Right lobe of liver (tissue), 6 donors: ENCODE results near the gene C22orf31. TPM values are rescaled to one million over a fixed set of nuclear protein-coding genes. Genes with fewer than 3 reads are reported as not detected.
"Not testable (repeated sequence)": the region's sequence is repeated elsewhere in the genome, so short reads cannot be mapped to it uniquely, and the experiment has no call there.

ENCODE experiments used
- ATAC-seq, 4 donors: fragments of 200-7000 bp; cut with Tn5 transposase; one replicate each; pipeline ENCODE4 v1.9.1; 2020; ENCODE audit warnings: mild to moderate bottlenecking in 4 of 4, moderate library complexity in 4 of 4
- DNase-seq, 3 donors: peaks; one replicate each; pipeline ENCODE4 v3.0.0-alpha.2; 2020
- H3K27ac ChIP-seq, 3 donors: fragments of 200-600 bp; one replicate each; pipeline ENCODE4 v1.8.0; 2022
- H3K27me3 ChIP-seq, 2 donors: fragments of 200-600 bp; one replicate each; pipeline ENCODE4 v1.8.0; 2022
- H3K36me3 ChIP-seq, 4 donors: fragments of 200-600 bp; sonication (generic) in 1 of 4; one replicate each; pipeline versions ENCODE4 v1.5.1 to v1.8.0; 2017 to 2022; ENCODE audit warnings: control low read depth in 1 of 4
- H3K4me1 ChIP-seq, 4 donors: fragments of 200-600 bp; sonication (generic) in 1 of 4; one replicate each; pipeline versions ENCODE4 v1.5.1 to v1.8.0; 2017 to 2022; ENCODE audit warnings: control low read depth in 1 of 4
- H3K4me3 ChIP-seq, 3 donors: fragments of 200-600 bp; one replicate each; pipeline ENCODE4 v1.8.0; 2022
- H3K9me3 ChIP-seq, 4 donors: fragments of 200-600 bp; sonication (generic) in 1 of 4; one replicate each; pipeline versions ENCODE4 v1.5.1 to v1.8.0; 2017 to 2022; ENCODE audit warnings: control low read depth in 1 of 4
- POLR2A ChIP-seq: fragments of 450-650 bp; IDR thresholded peaks from one replicate; pipeline ENCODE4 v1.6.1; 2017; ENCODE audit warnings: antibody characterized with exemption, mild to moderate bottlenecking
- WGBS: methylation state at CpG from one replicate; pipeline ENCODE4 v1.1.6; 2018; ENCODE audit warnings: low coverage, low lambda C conversion rate; ENCODE audit not compliant: insufficient coverage; ENCODE audit errors: missing lambda C conversion rate; 5-methylcytosine and 5-hydroxymethylcytosine counted together
- intact Hi-C, 2 donors: fragments of 100-400 bp; cut with DNase I; formaldehyde crosslinking; loops; one replicate each; pipeline versions ENCODE4 v1.11.2 to v1.14.1; 2022
- total RNA-seq, 6 experiments: library from RNA; depleted of rRNA in 2 of 6; stranded (reverse); fragments of >200 nt in 2 of 6; fragmentation: NEBNext Ultra II Directional in 3 of 6; extraction: Animal tissue kit (Norgen Biotek cat#: 25700) in 3 of 6; gene quantifications; one replicate each; pipeline versions ENCODE4 v1.1.0 to v1.2.4, GENCODE V29; 2016 to 2023
- TF ChIP-seq, protein P1 (sequence below), 4 donors: fragments of 200-600 bp in 3 of 4; fragments of 450-650 bp in 1 of 4; IDR thresholded peaks; one replicate each; pipeline versions ENCODE4 v1.5.1 to v1.8.0; 2016 to 2022; ENCODE audit warnings: antibody characterized with exemption in 4 of 4, mild to moderate bottlenecking in 2 of 4
- donor health status: DM: no; HTN: yes; CAD: no.
- donor health status: DM: no; HTN: no; CAD: no.
- donor health status: DM: no; HTN: no; CAD: no.
- donor health status: DM: no; HTN: yes; CAD: no.
- donor health status: DM: no; HTN: yes; CAD: no.

C22orf31 gene
- total RNA-seq, 6 experiments from 2014 or later: not detected

GRCh38 chr22:29083933-29084591 is 22.4 kb upstream of the C22orf31 start:
- H3K27ac ChIP-seq: no peak overlapping the region
- TF ChIP-seq POLR2A: no peak
- TF ChIP-seq, protein P1, sequence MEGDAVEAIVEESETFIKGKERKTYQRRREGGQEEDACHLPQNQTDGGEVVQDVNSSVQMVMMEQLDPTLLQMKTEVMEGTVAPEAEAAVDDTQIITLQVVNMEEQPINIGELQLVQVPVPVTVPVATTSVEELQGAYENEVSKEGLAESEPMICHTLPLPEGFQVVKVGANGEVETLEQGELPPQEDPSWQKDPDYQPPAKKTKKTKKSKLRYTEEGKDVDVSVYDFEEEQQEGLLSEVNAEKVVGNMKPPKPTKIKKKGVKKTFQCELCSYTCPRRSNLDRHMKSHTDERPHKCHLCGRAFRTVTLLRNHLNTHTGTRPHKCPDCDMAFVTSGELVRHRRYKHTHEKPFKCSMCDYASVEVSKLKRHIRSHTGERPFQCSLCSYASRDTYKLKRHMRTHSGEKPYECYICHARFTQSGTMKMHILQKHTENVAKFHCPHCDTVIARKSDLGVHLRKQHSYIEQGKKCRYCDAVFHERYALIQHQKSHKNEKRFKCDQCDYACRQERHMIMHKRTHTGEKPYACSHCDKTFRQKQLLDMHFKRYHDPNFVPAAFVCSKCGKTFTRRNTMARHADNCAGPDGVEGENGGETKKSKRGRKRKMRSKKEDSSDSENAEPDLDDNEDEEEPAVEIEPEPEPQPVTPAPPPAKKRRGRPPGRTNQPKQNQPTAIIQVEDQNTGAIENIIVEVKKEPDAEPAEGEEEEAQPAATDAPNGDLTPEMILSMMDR (IDR thresholded peaks at IDR 0.05): no peak
- WGBS: 46% methylated on average over 5 of the region's 5 CpGs

GRCh38 chr22:29083576-29083932 is 21.9 kb upstream of the C22orf31 start:
- 72% methylated on average over 5 of the region's 7 CpGs for WGBS
- H3K27me3 ChIP-seq, DNase-seq, H3K27ac ChIP-seq, ATAC-seq, H3K4me3 ChIP-seq, H3K36me3 ChIP-seq, intact Hi-C loops, H3K9me3 ChIP-seq: not testable (repeated sequence)
- H3K4me1 ChIP-seq: peaks cover 0 to 17% (median 5%) of the 10 kb centered on the region in 4 donors

More at GRCh38 chr22:29083933-29084591, 22.4 kb upstream of the C22orf31 start:
- no peak for ATAC-seq
- no peak for DNase-seq
- Histone ChIP-seq H3K4me3 (no peak overlapping the region), H3K27me3 (no peaks in the 10 kb centered on the region), H3K36me3 (no peaks in the 10 kb centered on the region), H3K4me1 (peaks cover 0 to 17% (median 5%) of the 10 kb centered on the region in 4 donors), H3K9me3 (no peaks in the 10 kb centered on the region)
- intact Hi-C loops: no loop called here

DNA sequence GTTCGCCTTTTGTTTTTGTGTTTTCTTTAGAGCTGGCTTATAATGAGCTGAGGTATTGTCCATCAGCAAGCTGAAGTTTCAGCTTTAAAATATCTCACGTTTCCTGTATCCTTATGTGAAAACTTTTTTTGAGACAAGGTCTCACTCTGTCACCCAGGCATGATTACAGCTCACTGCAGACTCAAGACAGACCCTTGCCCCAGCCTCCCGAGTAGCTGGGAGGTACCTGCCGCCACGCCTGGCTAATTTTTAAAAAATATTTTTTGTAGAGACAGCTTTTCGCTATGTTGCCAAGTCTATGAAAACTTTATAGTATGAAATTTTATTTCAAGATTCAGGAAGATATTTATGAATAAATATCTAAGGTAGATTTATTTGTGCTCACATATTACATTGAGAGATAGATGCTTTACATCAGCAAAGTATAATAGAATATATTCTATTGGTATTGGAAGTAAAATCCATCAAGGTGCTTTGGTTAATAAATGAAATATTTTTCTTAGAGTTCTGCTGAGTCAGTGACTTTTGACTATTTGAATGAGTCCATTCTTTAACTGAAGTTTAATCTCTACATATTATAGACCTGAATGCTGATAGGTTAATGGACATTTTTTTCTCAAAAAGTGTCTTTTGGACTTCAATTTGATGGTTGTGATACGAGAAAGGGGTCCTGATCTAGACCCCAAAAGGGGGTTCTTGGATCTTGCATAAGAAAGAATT is 21.4 kb upstream of the C22orf31 start:
- 92% methylated on average over 6 of the region's 7 CpGs for WGBS

GRCh38 chr22:29081517-29082236 is 20.0 kb upstream of the C22orf31 start:
- TF ChIP-seq POLR2A: no peak
- TF ChIP-seq, protein P1 (IDR thresholded peaks at IDR 0.05): no peak
- Histone ChIP-seq H3K9me3 (no peaks in the 10 kb centered on the region), H3K27me3 (no peaks in the 10 kb centered on the region), H3K36me3 (no peaks in the 10 kb centered on the region), H3K4me1 (peaks cover 0 to 25% (median 5%) of the 10 kb centered on the region in 4 donors), H3K4me3 (no peak overlapping the region), H3K27ac (peak overlapping the region in 2 of 3 donors; percentile 17 to 39)
- WGBS: 86% methylated on average over 3 of the region's 3 CpGs
- ATAC-seq (peak; percentile 65 to 80 (median 74)), DNase-seq (peak in 1 of 3 donors; percentile 60)
- intact Hi-C loops: no loop called here

More for the DNA sequence above, 21.4 kb upstream of the C22orf31 start:
- ATAC-seq (no peak), DNase-seq (no peak)
- no peaks in the 10 kb centered on the region for H3K27me3 ChIP-seq
- no peak overlapping the region for H3K27ac ChIP-seq
- H3K9me3 ChIP-seq: no peaks in the 10 kb centered on the region
- no peaks in the 10 kb centered on the region for H3K36me3 ChIP-seq
- no peak for TF ChIP-seq POLR2A
- TF ChIP-seq, protein P1 (IDR thresholded peaks at IDR 0.05): no peak
- intact Hi-C loops: no loop called here
- peaks cover 0 to 17% (median 5%) of the 10 kb centered on the region in 4 donors for H3K4me1 ChIP-seq
- H3K4me3 ChIP-seq: no peak overlapping the region
